HG03378 (cell line): Measurements from ENCODE around the gene CFAP20.
"Not testable (repeated sequence)": the region's sequence is repeated elsewhere in the genome, so short reads cannot be mapped to it uniquely, and the experiment has no call there.

Experiments
- ATAC-seq: cut with Tn5 transposase; IDR thresholded peaks from one replicate; pipeline ENCODE4 v1.9.1; 2021; ENCODE audit warnings: mild to moderate bottlenecking, moderate library complexity; ENCODE audit not compliant: unreplicated experiment

CFAP20 gene

GRCh38 chr16:58072134-58072533 lies 57.0 kb downstream of the CFAP20 start:
- not testable (repeated sequence) for ATAC-seq

GRCh38 chr16:58070585-58070984 lies 58.6 kb downstream of the CFAP20 start:
- ATAC-seq = no peak
